ENCODE results near the gene TIMM22.

TIMM22 gene

GRCh38 chr17:1037238-1037879 lies 40.4 kb downstream of the TIMM22 start (continued):
- TF ChIP-seq KLF9 (tag by site-specific recombination; IDR thresholded peaks at IDR 0.05; ENCODE audit: low read depth) (peak; percentile 37; the same call in 1 of the 2 replicates), ZNF473 (tag by site-specific recombination; IDR thresholded peaks at IDR 0.05) (no peak), ZNF341 (tag by site-specific recombination; IDR thresholded peaks at IDR 0.05; ENCODE audit: low read depth) (peak; percentile 89), ZBTB1 (tag by site-specific recombination; IDR thresholded peaks at IDR 0.05) (no peak), ZNF112 (tag by site-specific recombination; IDR thresholded peaks at IDR 0.05) (no peak), KLF8 (tag by site-specific recombination; IDR thresholded peaks at IDR 0.05) (no peak), ZNF449 (tag by site-specific recombination; IDR thresholded peaks at IDR 0.05) (no peak), ZNF658 (tag by site-specific recombination; IDR thresholded peaks at IDR 0.05) (no peak), ZNF639 (tag by site-specific recombination; IDR thresholded peaks at IDR 0.05) (no peak), HOXD13 (CRISPR knock-in tag; IDR thresholded peaks at IDR 0.05; ENCODE audit: borderline replicate concordance) (no peak), ZNF133 (tag by site-specific recombination; IDR thresholded peaks at IDR 0.05) (no peak), SCRT2 (tag by site-specific recombination; IDR thresholded peaks at IDR 0.05) (no peak), ZNF560 (tag by site-specific recombination; IDR thresholded peaks at IDR 0.05; ENCODE audit: borderline replicate concordance) (no peak), ZEB2 (tag by site-specific recombination; IDR thresholded peaks at IDR 0.05) (no peak), MZF1 (tag by site-specific recombination; IDR thresholded peaks at IDR 0.05; ENCODE audit: borderline replicate concordance) (no peak), ZNF488 (tag by site-specific recombination; IDR thresholded peaks at IDR 0.05) (no peak), ZNF521 (tag by site-specific recombination; IDR thresholded peaks at IDR 0.05) (no peak)

- Histone ChIP-seq H3K36me3 (ENCODE audit: control insufficient read depth in 2 of 2, insufficient read depth in 1 of 2, low read length in 2 of 2) (peaks cover 0 to 43% of the 10 kb centered on the region in 2 experiments; a peak in 2 of 3 replicates), H3K9me3 (ENCODE audit: control insufficient read depth, insufficient read depth, low read depth, low read length) (no peaks in the 10 kb centered on the region), H3K4me1 (ENCODE audit: control insufficient read depth, insufficient read depth, low read length) (peaks cover 2% of the 10 kb centered on the region), H3K4me3 (ENCODE audit: low read depth, low read length) (no peak overlapping the region), H3K27ac (ENCODE audit: extremely low read depth, low read depth, low read length) (no peak overlapping the region)
- ChIA-PET CTCF (interaction anchor here (0.5 to 1.3 kb wide), 4 partner anchors 15 to 626 kb away, joined by 3 read pairs; partner anchors contain the start of gene TIMM22), POLR2A (no interaction called here)
- no peak for TF ChIP-seq ZNF677 (tag by site-specific recombination; IDR thresholded peaks at IDR 0.05)
- no peak for TF ChIP-seq ZNF37A (tag by site-specific recombination; IDR thresholded peaks at IDR 0.05)
- no peak for TF ChIP-seq FEZF1 (tag by site-specific recombination; IDR thresholded peaks at IDR 0.05)
- TF ChIP-seq KLF1 (tag by site-specific recombination; IDR thresholded peaks at IDR 0.05): no peak
- TF ChIP-seq ZNF10 (tag by site-specific recombination; IDR thresholded peaks at IDR 0.05): no peak
- no peak for TF ChIP-seq ZNF704 (tag by site-specific recombination; IDR thresholded peaks at IDR 0.05)
- no peak for TF ChIP-seq HOXD13 (CRISPR knock-in tag; IDR thresholded peaks at IDR 0.05; ENCODE audit: borderline replicate concordance)
- TF ChIP-seq ZNF394 (tag by site-specific recombination; IDR thresholded peaks at IDR 0.05; ENCODE audit: borderline replicate concordance): no peak
- TF ChIP-seq ZBTB8A (tag by site-specific recombination; IDR thresholded peaks at IDR 0.05): no peak
- no peak for TF ChIP-seq PRDM1 (tag by site-specific recombination; IDR thresholded peaks at IDR 0.05)
Observed at GRCh38 chr17:1038459-1039122, 41.7 kb downstream of the TIMM22 start.

Measured in HEK293 (cell line).